ENCODE results near the gene DNAJC10. TPM values are rescaled to one million over a fixed set of nuclear protein-coding genes. Genes with fewer than 3 reads are reported as not detected.
"Not testable (repeated sequence)": the region's sequence is repeated elsewhere in the genome, so short reads cannot be mapped to it uniquely, and the experiment has no call there.

DNAJC10 gene
- total RNA-seq, 3 donors from 2014 or later (not counting 1 experiment from before 2014, with no cell fraction given), result 56.4 to 63.0 (median 60.6) TPM

DNA sequence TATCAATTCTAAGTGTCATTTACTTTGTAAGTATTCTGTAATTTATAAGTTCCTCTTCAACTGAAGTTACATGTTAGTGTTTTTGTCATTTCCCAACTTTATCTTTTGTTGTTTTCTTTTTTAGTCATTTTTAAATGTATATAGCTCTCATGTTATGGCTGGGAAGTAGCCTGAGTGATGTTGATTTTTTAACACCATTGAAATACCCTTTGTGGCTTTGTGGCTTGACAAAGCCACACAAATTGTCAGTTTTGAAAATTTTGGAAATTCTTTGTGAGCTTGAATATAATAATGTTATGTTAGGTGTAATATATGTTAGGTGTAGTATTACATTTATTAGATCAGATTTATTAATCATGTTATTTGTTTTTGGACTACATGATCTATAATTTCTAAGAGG, 16.7 kb downstream of the DNAJC10 start:
- Histone ChIP-seq H3K4me1 (ENCODE audit: control insufficient read depth, insufficient read depth, low read length) (no peaks in the 10 kb centered on the region), H3K27ac (ENCODE audit: low read length) (no peak overlapping the region), H3K27me3 (ENCODE audit: control insufficient read depth, insufficient read depth, low read length) (no peaks in the 10 kb centered on the region), H3K36me3 (ENCODE audit: control insufficient read depth, insufficient read depth, low read length) (peaks cover 27% of the 10 kb centered on the region), H3K9me3 (ENCODE audit: control insufficient read depth, insufficient read depth, low read length) (no peaks in the 10 kb centered on the region), H3K4me3 (ENCODE audit: low read length) (no peak overlapping the region)
- peaks cover 39% of the 10 kb centered on the region for H3K36me3 Mint-ChIP-seq
- TF ChIP-seq, protein P1, sequence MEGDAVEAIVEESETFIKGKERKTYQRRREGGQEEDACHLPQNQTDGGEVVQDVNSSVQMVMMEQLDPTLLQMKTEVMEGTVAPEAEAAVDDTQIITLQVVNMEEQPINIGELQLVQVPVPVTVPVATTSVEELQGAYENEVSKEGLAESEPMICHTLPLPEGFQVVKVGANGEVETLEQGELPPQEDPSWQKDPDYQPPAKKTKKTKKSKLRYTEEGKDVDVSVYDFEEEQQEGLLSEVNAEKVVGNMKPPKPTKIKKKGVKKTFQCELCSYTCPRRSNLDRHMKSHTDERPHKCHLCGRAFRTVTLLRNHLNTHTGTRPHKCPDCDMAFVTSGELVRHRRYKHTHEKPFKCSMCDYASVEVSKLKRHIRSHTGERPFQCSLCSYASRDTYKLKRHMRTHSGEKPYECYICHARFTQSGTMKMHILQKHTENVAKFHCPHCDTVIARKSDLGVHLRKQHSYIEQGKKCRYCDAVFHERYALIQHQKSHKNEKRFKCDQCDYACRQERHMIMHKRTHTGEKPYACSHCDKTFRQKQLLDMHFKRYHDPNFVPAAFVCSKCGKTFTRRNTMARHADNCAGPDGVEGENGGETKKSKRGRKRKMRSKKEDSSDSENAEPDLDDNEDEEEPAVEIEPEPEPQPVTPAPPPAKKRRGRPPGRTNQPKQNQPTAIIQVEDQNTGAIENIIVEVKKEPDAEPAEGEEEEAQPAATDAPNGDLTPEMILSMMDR (IDR thresholded peaks at IDR 0.05), result no peak
- no peak overlapping the region for H3K4me3 Mint-ChIP-seq
- no peaks in the 10 kb centered on the region for H3K27me3 Mint-ChIP-seq (ENCODE audit: low read depth in 2 of 2)
- intact Hi-C loops (cut with micrococcal nuclease), result no loop called here
- H3K4me1 Mint-ChIP-seq, result no peaks in the 10 kb centered on the region
- H3K27ac Mint-ChIP-seq, result no peak overlapping the region
- ATAC-seq, result no peak
- H3K9me3 Mint-ChIP-seq, result no peaks in the 10 kb centered on the region
- DNase-seq, result no peak

DNA sequence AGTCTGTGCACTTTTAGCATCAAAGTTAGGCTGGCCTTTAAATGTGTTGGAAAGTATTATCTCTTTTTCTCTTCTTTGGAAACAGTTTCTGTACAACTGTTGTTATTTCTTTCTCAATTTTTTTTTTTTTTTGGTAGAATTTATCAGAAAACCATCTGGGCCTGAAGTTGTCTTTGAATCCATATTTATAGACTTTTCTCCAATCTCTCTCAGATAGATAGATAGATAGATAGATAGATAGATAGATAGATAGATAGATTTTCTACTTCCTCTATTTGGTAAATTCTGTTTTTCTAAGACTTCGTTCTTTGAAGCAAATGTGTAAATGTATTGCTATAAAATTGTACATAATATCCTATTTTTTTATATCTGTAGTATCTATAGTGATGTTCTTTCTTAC, 17.5 kb downstream of the DNAJC10 start:
- no CpG with 5 or more reads among the region's 1 CpG for WGBS (ENCODE audit: insufficient coverage)
- Mint-ChIP-seq H3K36me3 (peaks cover 45% of the 10 kb centered on the region), H3K27me3 (ENCODE audit: low read depth in 2 of 2) (no peaks in the 10 kb centered on the region), H3K4me1 (no peaks in the 10 kb centered on the region), H3K9me3 (no peaks in the 10 kb centered on the region), H3K4me3 (no peak overlapping the region), H3K27ac (no peak overlapping the region)
- Histone ChIP-seq H3K4me3 (ENCODE audit: low read length) (no peak overlapping the region), H3K36me3 (ENCODE audit: control insufficient read depth, insufficient read depth, low read length) (peaks cover 31% of the 10 kb centered on the region), H3K4me1 (ENCODE audit: control insufficient read depth, insufficient read depth, low read length) (no peaks in the 10 kb centered on the region), H3K27ac (ENCODE audit: low read length) (no peak overlapping the region), H3K27me3 (ENCODE audit: control insufficient read depth, insufficient read depth, low read length) (no peaks in the 10 kb centered on the region), H3K9me3 (ENCODE audit: control insufficient read depth, insufficient read depth, low read length) (no peaks in the 10 kb centered on the region)
- TF ChIP-seq, protein P1 (IDR thresholded peaks at IDR 0.05), result no peak
- DNase-seq (no peak), ATAC-seq (no peak)
- intact Hi-C loops (cut with micrococcal nuclease), result no loop called here

DNA sequence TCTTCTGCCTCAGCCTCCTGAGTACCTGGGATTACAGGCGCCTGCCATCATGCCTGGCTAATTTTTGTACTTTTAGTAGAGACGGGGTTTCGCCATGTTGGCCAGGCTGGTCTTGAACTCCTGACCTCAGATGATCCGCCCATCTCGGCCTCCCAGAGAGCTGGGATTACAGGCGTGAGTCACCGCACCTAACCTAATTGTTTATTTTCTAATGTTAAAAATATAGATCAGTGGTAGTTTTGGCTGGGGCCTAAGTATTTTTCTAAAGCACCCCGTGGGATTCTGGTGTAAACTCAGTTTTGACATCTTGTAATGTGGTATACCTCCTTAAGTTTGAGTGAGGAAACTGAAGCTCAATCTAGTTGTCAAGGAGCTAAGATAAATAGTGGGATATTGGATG, 20.8 kb downstream of the DNAJC10 start:
- DNase-seq; H3K27ac Mint-ChIP-seq; intact Hi-C loops (cut with micrococcal nuclease); H3K4me3 Mint-ChIP-seq; H3K4me1 ChIP-seq (ENCODE audit: control insufficient read depth, insufficient read depth, low read length); H3K9me3 ChIP-seq (ENCODE audit: control insufficient read depth, insufficient read depth, low read length); H3K27me3 Mint-ChIP-seq (ENCODE audit: low read depth in 2 of 2); H3K27me3 ChIP-seq (ENCODE audit: control insufficient read depth, insufficient read depth, low read length); ATAC-seq; H3K27ac ChIP-seq (ENCODE audit: low read length); H3K9me3 Mint-ChIP-seq; H3K4me1 Mint-ChIP-seq; H3K4me3 ChIP-seq (ENCODE audit: low read length): not testable (repeated sequence)
- peaks cover 27% of the 10 kb centered on the region for H3K36me3 Mint-ChIP-seq
- 94% methylated on average over 6 of the region's 8 CpGs for WGBS (ENCODE audit: insufficient coverage)
- H3K36me3 ChIP-seq (ENCODE audit: control insufficient read depth, insufficient read depth, low read length), result peaks cover 26% of the 10 kb centered on the region

DNA sequence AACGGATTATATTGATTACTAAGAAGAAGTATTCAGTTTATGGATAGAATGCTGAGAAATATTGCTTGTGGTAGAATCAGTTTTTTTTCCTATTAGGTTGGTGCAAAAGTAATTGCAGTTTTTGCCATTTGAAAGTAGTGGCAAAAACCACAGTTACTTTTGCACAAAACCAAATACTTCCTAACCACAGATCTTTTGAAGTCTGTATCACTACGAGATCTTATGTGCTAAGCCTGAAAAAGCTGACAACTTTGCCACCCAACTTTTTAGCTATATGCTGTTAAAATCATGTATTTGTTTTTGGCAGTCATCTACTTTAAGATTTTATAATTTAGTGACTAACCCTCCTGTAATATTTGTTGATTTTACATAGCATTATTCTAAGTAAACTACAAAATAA, 24.6 kb downstream of the DNAJC10 start:
- intact Hi-C loops (cut with micrococcal nuclease), result no loop called here
- no peak for ATAC-seq

More for the DNA sequence above, 24.6 kb downstream of the DNAJC10 start:
- H3K4me1 Mint-ChIP-seq, result peaks cover 0 to 6% of the 10 kb centered on the region in 2 donors
- no peaks in the 10 kb centered on the region for H3K9me3 Mint-ChIP-seq
- H3K36me3 Mint-ChIP-seq, result peaks cover 36% of the 10 kb centered on the region
- DNase-seq, result peak in 1 of 2 donors; percentile 27
- no peak overlapping the region for H3K4me3 ChIP-seq (ENCODE audit: low read length)
- WGBS (ENCODE audit: insufficient coverage), result 86% methylated on average over 1 of the region's 2 CpGs
- no peak overlapping the region for H3K27ac Mint-ChIP-seq
- TF ChIP-seq, protein P1 (IDR thresholded peaks at IDR 0.05), result no peak
- no peaks in the 10 kb centered on the region for H3K9me3 ChIP-seq (ENCODE audit: control insufficient read depth, insufficient read depth, low read length)
- H3K27me3 Mint-ChIP-seq (ENCODE audit: low read depth in 2 of 2), result no peaks in the 10 kb centered on the region
- no peak overlapping the region for H3K27ac ChIP-seq (ENCODE audit: low read length)
- H3K36me3 ChIP-seq (ENCODE audit: control insufficient read depth, insufficient read depth, low read length), result peaks cover 47% of the 10 kb centered on the region
- H3K4me3 Mint-ChIP-seq, result no peak overlapping the region
- H3K27me3 ChIP-seq (ENCODE audit: control insufficient read depth, insufficient read depth, low read length), result no peaks in the 10 kb centered on the region
- no peaks in the 10 kb centered on the region for H3K4me1 ChIP-seq (ENCODE audit: control insufficient read depth, insufficient read depth, low read length)

Measured in natural killer cell (primary cell).